HG02763 (cell line): ENCODE measurements around the gene PATJ.
"Not testable (repeated sequence)": the region's sequence is repeated elsewhere in the genome, so short reads cannot be mapped to it uniquely, and the experiment has no call there.

Experiments
- ATAC-seq: cut with Tn5 transposase; IDR thresholded peaks from one replicate; pipeline ENCODE4 v1.9.1; 2021; ENCODE audit warnings: mild to moderate bottlenecking, moderate library complexity; ENCODE audit not compliant: unreplicated experiment

Gene PATJ

GRCh38 chr1:61819421-61819820 is 77.1 kb downstream of the PATJ start:
- ATAC-seq = no peak

- no peak for ATAC-seq
Observed at GRCh38 chr1:61825393-61825792, 83.1 kb downstream of the PATJ start.

DNA sequence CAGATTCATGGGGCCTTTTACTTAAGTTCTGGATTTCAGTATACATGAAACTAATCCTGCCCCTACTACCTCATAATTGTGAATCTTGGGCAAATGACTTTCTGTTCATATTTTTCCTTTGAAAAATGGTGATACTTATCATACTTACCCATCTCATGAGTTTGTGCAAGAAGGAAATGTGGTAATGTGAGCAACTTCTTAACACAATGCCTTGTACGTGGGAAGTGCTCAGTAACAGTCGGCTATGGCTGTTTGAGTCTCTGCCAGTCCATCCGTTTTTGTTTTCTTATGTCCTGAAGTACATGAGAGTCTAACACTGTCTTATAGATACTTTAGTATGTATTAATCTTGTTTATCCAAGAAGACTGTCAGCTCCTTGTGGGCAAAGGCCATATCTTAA is 86.5 kb downstream of the PATJ start:
- no peak for ATAC-seq

DNA sequence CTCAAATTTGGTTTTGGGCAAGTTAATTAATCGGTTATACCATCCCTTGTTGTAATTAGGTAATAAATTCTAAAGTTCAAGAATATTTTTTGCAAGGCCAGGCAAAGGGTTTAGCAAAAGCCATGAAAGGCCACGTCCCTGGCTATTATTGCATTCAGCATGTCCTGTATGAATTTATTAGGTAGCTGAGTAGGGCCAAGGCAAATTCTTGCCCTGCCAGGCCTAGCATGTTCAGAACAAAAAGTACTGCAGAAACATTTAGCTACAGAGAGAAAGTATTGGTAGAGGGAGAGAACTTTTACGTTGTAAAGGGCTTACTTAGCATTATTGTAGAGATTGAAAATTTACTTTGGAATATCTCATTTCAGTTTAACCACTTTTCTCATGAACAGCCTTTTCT is 94.4 kb downstream of the PATJ start:
- ATAC-seq = no peak

GRCh38 chr1:61837607-61838006 is 95.3 kb downstream of the PATJ start:
- ATAC-seq = not testable (repeated sequence)

GRCh38 chr1:61839679-61840078 is 97.4 kb downstream of the PATJ start:
- ATAC-seq = no peak

GRCh38 chr1:61842036-61842435 is 99.8 kb downstream of the PATJ start:
- no peak for ATAC-seq

DNA sequence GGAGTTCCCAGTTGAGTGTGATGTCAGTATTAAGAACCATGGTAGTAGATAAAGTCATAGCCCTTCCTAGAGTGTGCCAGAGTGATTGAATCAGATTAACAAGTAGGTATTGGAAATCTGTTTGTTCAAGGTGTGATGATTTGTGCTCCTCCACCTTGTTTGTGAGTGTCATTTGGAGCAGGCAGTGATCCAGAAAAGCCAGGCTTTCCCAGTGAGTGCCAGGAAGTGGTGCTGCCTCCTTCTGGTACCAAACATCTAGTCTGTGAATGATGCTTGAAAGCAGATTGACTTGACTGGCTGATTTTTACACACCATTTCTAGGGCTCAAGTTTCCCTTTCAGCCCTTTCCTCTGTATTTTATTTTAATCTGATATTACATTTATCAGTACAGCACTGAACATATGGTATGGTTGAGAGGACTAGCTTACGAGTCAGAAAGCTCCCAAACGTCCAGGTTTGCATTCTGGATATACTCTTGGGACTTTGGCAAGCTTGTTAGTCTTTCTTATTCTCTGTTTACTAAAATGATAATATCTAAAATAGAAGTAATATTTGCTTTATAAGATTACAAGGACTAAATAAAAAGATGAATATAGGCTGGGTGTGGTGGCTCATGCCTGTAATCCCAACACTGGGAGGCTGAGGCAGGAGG is 100.7 kb downstream of the PATJ start:
- ATAC-seq = no peak

DNA sequence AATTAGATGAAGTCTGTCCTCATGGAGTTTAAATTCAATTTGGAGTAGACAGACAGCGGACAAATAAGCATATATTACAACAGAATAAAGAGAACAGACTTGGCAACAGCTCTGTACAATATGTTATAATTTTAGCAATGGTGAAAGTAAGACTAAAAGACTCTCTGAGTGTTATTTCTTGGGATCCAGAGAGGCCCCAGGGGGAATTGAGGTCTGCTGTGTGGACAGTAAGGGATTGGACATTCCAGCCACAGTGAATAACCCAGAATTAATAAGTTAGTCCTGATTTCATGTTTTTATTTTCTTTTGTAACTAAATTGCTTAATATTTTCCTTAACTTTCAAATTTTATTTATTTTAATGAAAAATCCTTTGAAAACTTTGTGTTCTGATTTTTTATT is 101.7 kb downstream of the PATJ start:
- ATAC-seq = no peak

GRCh38 chr1:61844664-61845063 is 102.4 kb downstream of the PATJ start:
- not testable (repeated sequence) for ATAC-seq

- ATAC-seq = no peak
Observed at GRCh38 chr1:61851235-61851634, 109.0 kb downstream of the PATJ start.

GRCh38 chr1:61851849-61852669 is 109.8 kb downstream of the PATJ start:
- ATAC-seq = no peak

DNA sequence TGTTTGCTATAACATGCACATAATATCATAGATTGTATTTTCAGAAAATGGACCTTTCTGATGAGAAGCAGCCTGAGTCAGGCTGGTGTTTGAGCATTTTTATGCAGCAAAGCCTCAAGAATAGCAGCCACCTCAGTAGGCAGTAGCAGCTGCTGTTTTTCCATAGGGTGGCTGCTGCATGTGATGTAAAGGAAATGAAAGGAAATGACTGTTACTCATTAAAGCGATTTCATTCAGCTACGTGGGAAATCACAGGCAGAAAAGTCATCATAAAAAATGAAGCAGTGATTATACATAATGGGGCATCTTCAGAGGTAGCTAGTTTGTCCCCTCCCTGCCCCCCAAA is 110.4 kb downstream of the PATJ start:
- ATAC-seq = no peak

DNA sequence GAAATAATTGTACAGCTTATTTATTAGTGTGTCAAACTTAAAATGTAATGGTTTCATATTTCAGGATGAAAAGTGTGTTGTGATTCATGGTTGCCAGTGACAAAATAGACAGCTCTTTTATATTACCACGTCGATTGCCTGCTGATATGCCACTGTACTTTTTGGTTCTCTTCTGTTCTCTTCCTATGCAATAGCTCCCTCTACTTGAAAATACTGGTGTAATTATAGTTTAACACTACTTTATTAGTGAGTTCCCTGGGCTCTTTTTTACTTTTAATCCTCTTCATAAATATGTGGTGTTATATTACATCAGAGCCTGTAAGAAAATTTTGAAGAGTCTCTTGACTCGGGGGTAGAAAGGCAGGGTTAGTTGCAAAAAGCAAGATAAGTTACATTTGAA is 111.3 kb downstream of the PATJ start:
- ATAC-seq = no peak

- no peak for ATAC-seq
Observed at GRCh38 chr1:61864489-61864888, 122.2 kb downstream of the PATJ start.

DNA sequence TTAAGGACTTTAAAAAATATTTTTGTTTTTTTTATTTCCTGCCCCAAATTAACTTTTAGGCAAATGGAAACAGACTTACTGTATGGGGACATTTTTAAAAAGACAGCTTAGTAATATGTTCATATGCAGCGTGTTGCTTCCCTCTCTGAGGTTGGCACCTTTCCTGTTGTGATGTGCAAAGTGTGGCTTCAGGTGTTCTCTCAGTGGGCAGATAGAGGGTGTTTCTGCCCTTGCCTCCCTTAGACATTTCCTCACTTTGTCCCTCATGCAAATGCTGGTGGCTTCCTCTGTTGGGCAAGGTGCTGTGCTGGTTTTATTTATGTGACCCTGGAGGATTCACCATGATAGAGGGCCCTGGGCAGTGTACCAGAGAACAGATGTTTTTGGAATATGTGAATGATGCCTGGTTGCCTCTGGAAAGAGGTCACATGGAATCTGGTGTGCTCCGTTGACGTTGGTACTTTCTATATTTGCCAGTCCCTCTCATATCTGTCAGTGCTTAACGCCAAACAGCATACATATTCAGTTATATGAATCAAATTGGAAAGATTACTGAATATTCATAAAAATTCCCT is 123.5 kb downstream of the PATJ start:
- ATAC-seq = no peak

DNA sequence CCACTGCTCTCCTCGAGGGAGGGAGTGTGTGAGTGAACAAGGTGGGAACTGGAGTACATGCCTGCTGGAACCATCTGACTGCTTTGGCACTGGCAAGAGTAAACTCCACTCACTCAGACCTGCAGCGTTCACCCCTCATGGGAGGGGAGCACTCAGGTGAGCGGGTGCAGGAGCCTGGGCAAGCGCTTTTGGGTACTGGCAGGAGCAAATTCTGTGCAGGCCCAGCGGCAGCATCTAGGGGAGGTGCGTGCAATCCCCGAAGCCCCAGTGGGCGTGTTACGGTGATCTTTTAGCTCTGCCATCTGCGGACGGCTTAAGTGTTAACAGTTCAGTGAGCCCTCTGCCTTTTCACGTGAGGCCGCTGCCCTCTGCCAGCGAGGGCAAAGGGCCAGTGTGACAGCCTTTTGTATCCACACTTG is 127.4 kb downstream of the PATJ start:
- ATAC-seq = no peak

- ATAC-seq = no peak
Observed at GRCh38 chr1:61872206-61872605, 129.9 kb downstream of the PATJ start.

GRCh38 chr1:61873581-61873980 is 131.3 kb downstream of the PATJ start:
- ATAC-seq = no peak

DNA sequence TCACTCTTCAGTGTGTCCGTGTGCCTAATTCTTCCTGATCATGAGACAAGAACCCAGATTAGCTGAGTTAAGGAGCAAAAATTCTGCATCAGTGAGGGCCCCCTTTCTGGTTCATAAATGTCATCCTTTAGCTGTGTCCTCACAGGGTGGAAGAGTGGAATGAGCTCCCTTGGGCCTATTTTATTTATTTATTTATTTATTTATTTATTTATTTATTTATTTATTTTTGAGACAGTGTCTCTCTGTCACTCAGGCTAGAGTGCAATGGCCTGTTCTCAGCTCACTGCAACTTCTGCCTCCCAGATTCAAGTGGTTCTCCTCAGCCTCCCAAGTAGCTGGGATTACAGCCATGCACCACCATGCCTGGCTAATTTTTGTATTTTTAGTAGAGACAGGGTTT is 131.7 kb downstream of the PATJ start:
- ATAC-seq = no peak

DNA sequence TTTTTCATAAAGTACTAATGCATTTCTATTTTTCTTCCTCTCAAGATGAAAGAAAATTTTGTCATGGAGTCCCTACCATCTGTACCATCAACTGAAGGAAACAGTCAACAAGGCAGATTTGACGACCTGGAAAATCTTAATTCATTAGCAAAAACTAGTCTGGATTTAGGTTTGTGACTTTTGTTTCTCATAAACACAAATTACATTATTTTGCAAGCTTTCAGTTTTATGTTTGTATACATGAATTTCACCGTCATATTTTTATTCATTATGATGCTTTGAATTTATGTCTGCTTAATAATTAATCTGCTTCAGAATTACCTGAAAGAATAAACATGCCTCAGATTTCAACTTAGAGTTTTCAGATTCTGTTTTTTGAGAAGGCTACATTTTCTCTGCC is 132.9 kb downstream of the PATJ start:
- no peak for ATAC-seq

- ATAC-seq = not testable (repeated sequence)
Observed at GRCh38 chr1:61879887-61880474, 137.7 kb downstream of the PATJ start.
